Endothelial cell of umbilical vein (primary cell): ENCODE measurements around the gene RSF1. TPM values are rescaled to one million over a fixed set of nuclear protein-coding genes. Genes with fewer than 3 reads are reported as not detected.

Experiments
- BruUV-seq: library from RNA; stranded (reverse); fragments of 400-500 nt; replicated peaks from 2 replicates; lab custom pipeline; 2021; lab: Mats Ljungman, UMichigan
- CTCF ChIA-PET: fragments of 300-600, 350-600 bp; sonication (Branson Sonifier 250); formaldehyde crosslinking; loops from one replicate; lab custom pipeline; 2021; ENCODE audit warnings: antibody characterized with exemption, inconsistent platforms; lab: Charles Lee
- POLR2A ChIA-PET: fragments of 300-600, 350-600 bp; sonication (Branson Sonifier 250); formaldehyde crosslinking; loops from one replicate; lab custom pipeline; 2021; ENCODE audit warnings: antibody characterized with exemption, inconsistent platforms; lab: Charles Lee
- DNase-seq: peaks from one replicate; pipeline ENCODE4 v3.0.0-alpha.2; 2011; ENCODE audit warnings: low read depth, low spot score
- FAIRE-seq: peaks from 2 replicates; lab custom pipeline; 2011; peaks lifted over from hg19 to GRCh38; lab: Jason Lieb, UNC
- H2AFZ ChIP-seq: 2 replicates; pipeline ENCODE4 v1.6.0; 2012; ENCODE audit warnings: low read depth, low read length, control low read depth, inconsistent platforms
- H3K27ac ChIP-seq: 2 replicates; pipeline ENCODE4 v1.5.1; 2011; ENCODE audit warnings: low read depth, mild to moderate bottlenecking, control low read depth, low read length, moderate library complexity; ENCODE audit not compliant: insufficient read depth
- H3K27me3 ChIP-seq, 2 experiments: 2 replicates each; pipeline versions ENCODE4 v1.6.0 to v1.6.1; 2011; ENCODE audit warnings: low read length in 2 of 2, mixed read lengths in 1 of 2; ENCODE audit not compliant: control insufficient read depth in 2 of 2, insufficient read depth in 2 of 2
- H3K36me3 ChIP-seq, 2 experiments: 2 replicates in 1 of 2; 3 replicates in 1 of 2; pipeline ENCODE4 v1.5.1; 2011; ENCODE audit warnings: low read length in 2 of 2, mild to moderate bottlenecking in 1 of 2, moderate library complexity in 1 of 2; ENCODE audit not compliant: control insufficient read depth in 2 of 2, insufficient read depth in 2 of 2; ENCODE audit errors: extremely low read depth in 1 of 2
- H3K4me1 ChIP-seq: 3 replicates; pipeline ENCODE4 v1.5.1; 2011; ENCODE audit warnings: mild to moderate bottlenecking, low read length; ENCODE audit not compliant: control insufficient read depth, insufficient read depth; ENCODE audit errors: extremely low read depth
- H3K4me2 ChIP-seq: 2 replicates; pipeline ENCODE4 v1.6.1; 2011; ENCODE audit warnings: low read length, control low read depth, mixed read lengths; ENCODE audit not compliant: insufficient read depth
- H3K4me3 ChIP-seq, 3 experiments: fragments of 200-600 bp in 1 of 3; sonication (generic), shearing (Covaris generic) in 1 of 3; replicated peaks in 1 of 3; 2 replicates each; pipeline ENCODE4 v1.5.1; 2011 to 2016; ENCODE audit warnings: control low read depth in 3 of 3, low read length in 3 of 3, mild to moderate bottlenecking in 2 of 3, inconsistent platforms in 1 of 3, low read depth in 1 of 3, moderate library complexity in 1 of 3; ENCODE audit not compliant: insufficient read depth in 1 of 3
- H3K79me2 ChIP-seq: 2 replicates; pipeline ENCODE4 v1.6.0; 2012; ENCODE audit warnings: low read length, inconsistent platforms; ENCODE audit not compliant: control insufficient read depth, insufficient read depth
- H3K9ac ChIP-seq: replicated peaks from 2 replicates; pipeline ENCODE3; 2011; ENCODE audit warnings: low read length, control low read depth; ENCODE audit not compliant: insufficient read depth; ENCODE audit errors: extremely low read depth
- H3K9me1 ChIP-seq: replicated peaks from 3 replicates; pipeline ENCODE4 v1.6.0; 2011; ENCODE audit warnings: mild to moderate bottlenecking, low read length; ENCODE audit not compliant: control insufficient read depth, insufficient read depth; ENCODE audit errors: extremely low read depth
- H3K9me3 ChIP-seq: replicated peaks from 2 replicates; pipeline ENCODE4 v1.5.1; 2012; ENCODE audit warnings: low read length, inconsistent platforms; ENCODE audit not compliant: control insufficient read depth, insufficient read depth
- H4K20me1 ChIP-seq: replicated peaks from 2 replicates; pipeline ENCODE3; 2011; ENCODE audit warnings: mild to moderate bottlenecking, low read length; ENCODE audit not compliant: control insufficient read depth, insufficient read depth; ENCODE audit errors: extremely low read depth
- CTCF ChIP-seq, 2 donors: IDR thresholded peaks; 1 replicate in 1 of 2; 2 replicates in 1 of 2; pipeline ENCODE4 v1.5.1; 2011; ENCODE audit warnings: low read length in 2 of 2, mild to moderate bottlenecking in 2 of 2, moderate library complexity in 2 of 2, control low read depth in 1 of 2, inconsistent platforms in 1 of 2, low read depth in 1 of 2; ENCODE audit not compliant: insufficient read depth in 1 of 2; ENCODE audit errors: extremely low read depth in 1 of 2
- EZH2 ChIP-seq: IDR thresholded peaks from 2 replicates; pipeline ENCODE4 v1.6.1; 2012; ENCODE audit warnings: borderline replicate concordance, low read depth, mild to moderate bottlenecking, moderate library complexity, low read length, inconsistent platforms; ENCODE audit not compliant: severe bottlenecking
- FOS ChIP-seq: IDR thresholded peaks from 2 replicates; pipeline ENCODE4 v1.6.1; 2011; ENCODE audit warnings: mild to moderate bottlenecking, low read length, moderate library complexity, borderline replicate concordance; ENCODE audit not compliant: insufficient read depth
- GATA2 ChIP-seq: IDR thresholded peaks from 2 replicates; pipeline ENCODE4 v1.7.0; 2011; ENCODE audit warnings: low read depth, mild to moderate bottlenecking, moderate library complexity, mixed read lengths, low read length; ENCODE audit not compliant: insufficient read length, insufficient read depth
- JUN ChIP-seq: IDR thresholded peaks from 2 replicates; pipeline ENCODE4 v1.6.1; 2011; ENCODE audit warnings: borderline replicate concordance, low read depth; ENCODE audit not compliant: insufficient read length, insufficient read depth
- MAX ChIP-seq: IDR thresholded peaks from 2 replicates; pipeline ENCODE4 v1.6.1; 2011; ENCODE audit not compliant: insufficient read depth, insufficient read length
- MYC ChIP-seq: IDR thresholded peaks from one replicate; pipeline ENCODE4 v1.6.1; 2011; ENCODE audit warnings: mild to moderate bottlenecking, low read depth, low read length
- POLR2A ChIP-seq: IDR thresholded peaks from 2 replicates; pipeline ENCODE4 v1.6.1; 2012; ENCODE audit warnings: low read depth, mild to moderate bottlenecking, control low read depth, low read length
- POLR2AphosphoS5 ChIP-seq: IDR thresholded peaks from 2 replicates; pipeline ENCODE4 v1.6.1; 2012; ENCODE audit warnings: low read depth, mild to moderate bottlenecking, control low read depth, low read length, moderate library complexity; ENCODE audit not compliant: insufficient read depth
- dilution Hi-C: fragments of 300-500 bp; cut with MboI; formaldehyde crosslinking; loops from one replicate; pipeline ENCODE4 v1.15.0; 2019; ENCODE audit warnings: low sequenced_read_pairs; ENCODE audit not compliant: extremely low pct_ligation_motif_present
- intact Hi-C: fragments of 100-400 bp; cut with micrococcal nuclease; formaldehyde crosslinking; loops from one replicate; pipeline ENCODE4 v1.10.0; 2022
- polyA plus RNA-seq, 4 experiments: library from polyadenylated mRNA; depleted of rRNA in 3 of 4; stranded (reverse) in 3 of 4; unstranded in 1 of 4; fragments of >200 nt; gene quantifications; 2 replicates each; pipeline versions ENCODE4 v1.2.1 to v1.2.3, GENCODE V29; 2011 to 2012; ENCODE audit warnings: missing spikeins in 1 of 4
- total RNA-seq: library from RNA; stranded (reverse); gene quantifications from 2 replicates; pipeline ENCODE4 v1.2.3, GENCODE V29; 2021

RSF1 gene
- total and polyA plus RNA-seq, 2 donors (not counting 3 experiments of a cell fraction or from before 2014, with no cell fraction given) = 10.0 to 55.1 TPM

- peaks cover 69% of the 10 kb centered on the region for H3K79me2 ChIP-seq
- no peaks in the 10 kb centered on the region for H3K27me3 ChIP-seq
- no peak overlapping the region for H3K4me3 ChIP-seq
- H3K9me3 ChIP-seq = no peaks in the 10 kb centered on the region
- no peak for FAIRE-seq
- dilution Hi-C loops (no loop called here), intact Hi-C loops (no loop called here)
- H2AFZ ChIP-seq = no peak overlapping the region
- no peak for DNase-seq
- no TSS peak for BruUV-seq
- H3K9ac ChIP-seq = no peak overlapping the region
- ChIA-PET CTCF (interaction anchor here (1.0 kb wide), 1 partner anchor 215 kb away, joined by 3 read pairs; no protein-coding TSS in a partner anchor), POLR2A (no interaction called here)
- no peak overlapping the region for H3K27ac ChIP-seq
- peaks cover 20% of the 10 kb centered on the region for H4K20me1 ChIP-seq
- no peak for TF ChIP-seq MYC
- no peak for TF ChIP-seq POLR2AphosphoS5
- no peak for TF ChIP-seq JUN
- no peak for TF ChIP-seq POLR2A
- no peak for TF ChIP-seq CTCF (IDR thresholded peaks at IDR 0.05; ENCODE audit: extremely low read depth in 1 of 2, insufficient read depth in 1 of 2, low read depth in 1 of 2, low read length in 2 of 2)
- TF ChIP-seq GATA2 = no peak
- TF ChIP-seq FOS = no peak
- TF ChIP-seq EZH2 = no peak
- no peak for TF ChIP-seq MAX
- H3K4me1 ChIP-seq = no peaks in the 10 kb centered on the region
- no peaks in the 10 kb centered on the region for H3K9me1 ChIP-seq
- no peak overlapping the region for H3K4me2 ChIP-seq
- H3K36me3 ChIP-seq = no peaks in the 10 kb centered on the region
Observed at GRCh38 chr11:77784572-77784971, 36.0 kb downstream of the RSF1 start.
